Chondrocyte (in vitro differentiated cells): ENCODE data around the gene RALGAPA2. TPM values are rescaled to one million over a fixed set of nuclear protein-coding genes. Genes with fewer than 3 reads are reported as not detected.

Source experiments
- DNase-seq: peaks from one replicate; pipeline ENCODE4 v3.0.0; 2021; ENCODE audit warnings: mixed read lengths, low spot score
- H3K27ac Mint-ChIP-seq: one replicate; pipeline ENCODE4 v1.8.0; 2021; ENCODE audit warnings: mild to moderate bottlenecking, moderate library complexity, mixed read lengths; ENCODE audit not compliant: unreplicated experiment
- H3K27me3 Mint-ChIP-seq: 2 replicates; pipeline ENCODE4 v1.8.0; 2021; ENCODE audit warnings: low read depth, mixed read lengths
- H3K36me3 Mint-ChIP-seq: 2 replicates; pipeline ENCODE4 v1.8.0; 2021; ENCODE audit warnings: low read depth, mixed read lengths
- H3K4me1 Mint-ChIP-seq: 2 replicates; pipeline ENCODE4 v1.8.0; 2021; ENCODE audit warnings: low read depth, mild to moderate bottlenecking, mixed read lengths
- H3K4me3 Mint-ChIP-seq: one replicate; pipeline ENCODE4 v1.8.0; 2021; ENCODE audit warnings: mild to moderate bottlenecking, moderate library complexity, mixed read lengths; ENCODE audit not compliant: unreplicated experiment
- H3K9me3 Mint-ChIP-seq: 2 replicates; pipeline ENCODE4 v1.8.0; 2021; ENCODE audit warnings: low read depth, mixed read lengths
- CTCF ChIP-seq: fragments of 200-600 bp; sonication (generic); IDR thresholded peaks from 2 replicates; pipeline ENCODE4 v1.5.0; 2021; ENCODE audit warnings: antibody characterized with exemption, mild to moderate bottlenecking, moderate library complexity
- total RNA-seq: library from RNA; stranded (reverse); gene quantifications from 3 replicates; pipeline ENCODE4 v1.2.1, GENCODE V29; 2021

Gene RALGAPA2
- total RNA-seq, 1 donor from 2014 or later: 9.5 TPM

DNA sequence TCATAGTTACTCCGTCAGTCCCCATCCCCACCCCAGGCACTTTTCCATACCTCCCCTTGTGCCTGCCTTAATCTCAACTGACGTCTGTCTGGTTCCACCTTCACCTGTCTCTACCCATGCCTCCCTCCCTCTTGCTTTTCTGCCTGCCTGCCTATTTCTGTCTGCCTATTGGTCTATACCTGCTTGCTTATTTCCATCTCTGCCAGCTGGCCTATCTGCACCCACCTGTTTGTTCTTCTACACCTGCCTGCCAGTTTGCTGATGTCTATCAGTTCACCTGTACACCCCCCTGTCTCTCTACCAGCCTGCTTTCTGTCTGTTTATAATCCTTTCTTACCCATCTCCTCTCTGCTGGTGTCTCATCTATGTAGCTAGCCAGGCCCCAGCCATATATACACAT lies 87.5 kb downstream of the RALGAPA2 start:
- H3K27me3 Mint-ChIP-seq: no peaks in the 10 kb centered on the region
- TF ChIP-seq CTCF: no peak

GRCh38 chr20:20621195-20621594 lies 91.2 kb downstream of the RALGAPA2 start:
- no peak for TF ChIP-seq CTCF
- H3K4me3 Mint-ChIP-seq: no peak overlapping the region
- H3K36me3 Mint-ChIP-seq: peaks cover 7% of the 10 kb centered on the region
- no peaks in the 10 kb centered on the region for H3K4me1 Mint-ChIP-seq
- no peaks in the 10 kb centered on the region for H3K27me3 Mint-ChIP-seq
- DNase-seq: no peak
- H3K9me3 Mint-ChIP-seq: no peaks in the 10 kb centered on the region
- no peak overlapping the region for H3K27ac Mint-ChIP-seq

More for the DNA sequence above, 87.5 kb downstream of the RALGAPA2 start:
- no peak overlapping the region for H3K4me3 Mint-ChIP-seq
- H3K36me3 Mint-ChIP-seq: peaks cover 18% of the 10 kb centered on the region
- no peaks in the 10 kb centered on the region for H3K4me1 Mint-ChIP-seq
- no peak for DNase-seq
- no peaks in the 10 kb centered on the region for H3K9me3 Mint-ChIP-seq
- no peak overlapping the region for H3K27ac Mint-ChIP-seq

GRCh38 chr20:20614391-20614790 lies 98.1 kb downstream of the RALGAPA2 start:
- no peak for TF ChIP-seq CTCF
- no peaks in the 10 kb centered on the region for H3K9me3 Mint-ChIP-seq
- H3K4me1 Mint-ChIP-seq: peaks cover 7% of the 10 kb centered on the region
- no peak for DNase-seq
- no peak overlapping the region for H3K4me3 Mint-ChIP-seq
- H3K27ac Mint-ChIP-seq: no peak overlapping the region
- no peaks in the 10 kb centered on the region for H3K27me3 Mint-ChIP-seq
- peaks cover 11% of the 10 kb centered on the region for H3K36me3 Mint-ChIP-seq

DNA sequence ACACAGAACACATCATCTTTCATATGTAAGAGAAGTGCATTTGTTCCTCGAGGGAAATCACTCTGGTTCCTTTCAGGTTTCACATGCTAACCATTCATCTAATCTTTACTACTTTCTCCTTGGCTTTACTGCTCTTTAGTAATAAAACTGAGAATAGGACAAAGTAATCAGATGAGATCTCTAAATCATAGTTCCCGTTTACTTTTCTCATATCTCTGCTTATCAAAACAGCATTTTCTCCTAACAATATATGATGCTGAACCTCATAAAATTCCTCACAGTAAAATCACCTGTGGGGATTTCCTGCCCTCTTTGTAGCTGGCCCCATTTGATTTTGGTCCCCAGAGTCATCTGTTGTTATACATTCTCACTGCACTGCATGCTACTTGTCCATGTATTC lies 100.2 kb downstream of the RALGAPA2 start:
- no peak for TF ChIP-seq CTCF
- Mint-ChIP-seq H3K36me3 (peaks cover 9% of the 10 kb centered on the region), H3K4me1 (peaks cover 7% of the 10 kb centered on the region), H3K9me3 (no peaks in the 10 kb centered on the region), H3K27ac (no peak overlapping the region), H3K27me3 (no peaks in the 10 kb centered on the region), H3K4me3 (no peak overlapping the region)
- DNase-seq: no peak

GRCh38 chr20:20611167-20611566 lies 101.3 kb downstream of the RALGAPA2 start:
- Mint-ChIP-seq H3K4me3 (no peak overlapping the region), H3K36me3 (peaks cover 9% of the 10 kb centered on the region), H3K4me1 (peaks cover 7% of the 10 kb centered on the region), H3K27ac (no peak overlapping the region), H3K27me3 (no peaks in the 10 kb centered on the region), H3K9me3 (no peaks in the 10 kb centered on the region)
- no peak for DNase-seq
- no peak for TF ChIP-seq CTCF
